ENCODE data around the gene TTC27. TPM values are rescaled to one million over a fixed set of nuclear protein-coding genes. Genes with fewer than 3 reads are reported as not detected.
"Not testable (repeated sequence)": the region's sequence is repeated elsewhere in the genome, so short reads cannot be mapped to it uniquely, and the experiment has no call there.

TTC27 gene
- total RNA-seq, 1 donor from 2014 or later = 14.7 TPM

GRCh38 chr2:32847734-32848133 is 219.9 kb downstream of the TTC27 start:
- DNase-seq (ENCODE audit: low read depth in 2 of 2) = no peak

- no peak for DNase-seq (ENCODE audit: low read depth in 2 of 2)
Measured at GRCh38 chr2:32849456-32850194, 221.8 kb downstream of the TTC27 start.

GRCh38 chr2:32851777-32852439 is 224.1 kb downstream of the TTC27 start:
- DNase-seq (ENCODE audit: low read depth in 2 of 2) = no peak

- no peak for DNase-seq (ENCODE audit: low read depth in 2 of 2)
Measured at GRCh38 chr2:32852856-32853255, 225.0 kb downstream of the TTC27 start.

- DNase-seq (ENCODE audit: low read depth in 2 of 2) = no peak
Measured at GRCh38 chr2:32856891-32857290, 229.0 kb downstream of the TTC27 start.

GRCh38 chr2:32858713-32859112 is 230.9 kb downstream of the TTC27 start:
- no peak for DNase-seq (ENCODE audit: low read depth in 2 of 2)

GRCh38 chr2:32860385-32860784 is 232.5 kb downstream of the TTC27 start:
- no peak for DNase-seq (ENCODE audit: low read depth in 2 of 2)

GRCh38 chr2:32862269-32863055 is 234.6 kb downstream of the TTC27 start:
- peak; percentile 35 to 71 for DNase-seq (ENCODE audit: low read depth in 2 of 2)

GRCh38 chr2:32863326-32863725 is 235.5 kb downstream of the TTC27 start:
- DNase-seq (ENCODE audit: low read depth in 2 of 2) = no peak

GRCh38 chr2:32863803-32864202 is 236.0 kb downstream of the TTC27 start:
- DNase-seq (ENCODE audit: low read depth in 2 of 2) = no peak

- DNase-seq (ENCODE audit: low read depth in 2 of 2) = no peak
Measured at GRCh38 chr2:32864334-32865111, 236.7 kb downstream of the TTC27 start.

- DNase-seq (ENCODE audit: low read depth in 2 of 2) = peak; percentile 26 to 89
Measured at GRCh38 chr2:32865399-32866068, 237.7 kb downstream of the TTC27 start.

GRCh38 chr2:32866462-32866861 is 238.6 kb downstream of the TTC27 start:
- not testable (repeated sequence) for DNase-seq (ENCODE audit: low read depth in 2 of 2)
